B cell (primary cell): ENCODE data around the gene SOCS2.

ENCODE experiments used
- EZH2 ChIP-seq: IDR thresholded peaks from 2 replicates; pipeline ENCODE4 v1.6.1; 2012; ENCODE audit warnings: borderline replicate concordance, low read depth, mild to moderate bottlenecking, moderate library complexity, low read length; ENCODE audit not compliant: insufficient read depth, poor library complexity, severe bottlenecking
- TF ChIP-seq, protein P1 (sequence below): fragments of 200-600 bp; IDR thresholded peaks from one replicate; pipeline ENCODE4 v1.8.0; 2022; ENCODE audit warnings: antibody characterized with exemption, mild to moderate bottlenecking

DNA sequence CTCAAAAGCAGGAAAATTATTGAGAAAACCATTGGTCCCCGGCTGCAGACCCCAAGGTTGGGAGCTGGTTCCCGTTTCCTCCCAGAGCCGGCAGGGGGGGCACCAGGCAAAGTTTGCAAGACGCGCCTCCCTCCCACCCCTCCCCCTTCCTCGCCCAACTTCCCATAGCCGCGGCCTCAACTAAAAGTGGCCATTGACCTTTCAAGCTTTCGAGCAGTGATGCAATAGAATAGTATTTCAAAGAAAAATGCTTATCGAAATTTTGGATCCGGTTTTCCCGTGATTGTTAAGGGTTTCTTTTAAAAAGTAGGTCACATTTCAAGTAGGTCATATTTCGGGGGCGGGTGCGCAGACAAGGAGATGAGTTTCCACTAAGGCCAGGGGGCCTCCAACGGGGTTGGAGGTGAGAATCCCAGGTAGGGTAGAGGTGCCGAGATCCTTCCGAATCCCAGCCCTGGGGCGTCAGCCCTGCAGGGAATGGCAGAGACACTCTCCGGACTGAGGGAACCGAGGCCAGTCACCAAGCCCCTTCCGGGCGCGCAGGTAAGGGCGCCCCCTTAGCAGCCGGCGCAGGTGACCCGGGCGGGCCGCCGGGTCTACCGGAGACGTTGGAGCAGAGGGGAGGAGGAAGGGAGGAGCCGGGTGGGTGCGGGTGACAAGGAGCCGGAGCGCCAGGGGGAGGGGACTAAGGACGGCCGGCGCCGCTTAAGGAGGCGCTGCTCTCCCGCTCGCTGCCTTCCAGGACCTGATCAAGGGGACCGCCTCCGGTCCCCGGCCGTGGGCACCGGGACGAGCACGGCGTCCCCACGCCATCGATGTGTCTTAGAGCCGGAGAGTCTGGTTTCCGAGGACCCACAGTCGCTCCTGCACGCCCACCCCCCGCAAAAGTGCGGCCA, 2.6 kb upstream of the SOCS2 start:
- TF ChIP-seq, protein P1, sequence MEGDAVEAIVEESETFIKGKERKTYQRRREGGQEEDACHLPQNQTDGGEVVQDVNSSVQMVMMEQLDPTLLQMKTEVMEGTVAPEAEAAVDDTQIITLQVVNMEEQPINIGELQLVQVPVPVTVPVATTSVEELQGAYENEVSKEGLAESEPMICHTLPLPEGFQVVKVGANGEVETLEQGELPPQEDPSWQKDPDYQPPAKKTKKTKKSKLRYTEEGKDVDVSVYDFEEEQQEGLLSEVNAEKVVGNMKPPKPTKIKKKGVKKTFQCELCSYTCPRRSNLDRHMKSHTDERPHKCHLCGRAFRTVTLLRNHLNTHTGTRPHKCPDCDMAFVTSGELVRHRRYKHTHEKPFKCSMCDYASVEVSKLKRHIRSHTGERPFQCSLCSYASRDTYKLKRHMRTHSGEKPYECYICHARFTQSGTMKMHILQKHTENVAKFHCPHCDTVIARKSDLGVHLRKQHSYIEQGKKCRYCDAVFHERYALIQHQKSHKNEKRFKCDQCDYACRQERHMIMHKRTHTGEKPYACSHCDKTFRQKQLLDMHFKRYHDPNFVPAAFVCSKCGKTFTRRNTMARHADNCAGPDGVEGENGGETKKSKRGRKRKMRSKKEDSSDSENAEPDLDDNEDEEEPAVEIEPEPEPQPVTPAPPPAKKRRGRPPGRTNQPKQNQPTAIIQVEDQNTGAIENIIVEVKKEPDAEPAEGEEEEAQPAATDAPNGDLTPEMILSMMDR, result peak; percentile 71
- TF ChIP-seq EZH2, result no peak
